HCT116 (cell line): Measurements from ENCODE around the gene HAGH. TPM values are rescaled to one million over a fixed set of nuclear protein-coding genes. Genes with fewer than 3 reads are reported as not detected.

Experiments
- ATAC-seq: fragments of 200-7000 bp; cut with Tn5 transposase; 2 replicates; pipeline ENCODE4 v1.9.1; 2020; ENCODE audit warnings: mild to moderate bottlenecking, moderate library complexity
- BruUV-seq: library from RNA; stranded (reverse); fragments of 400-500 nt; replicated peaks from 2 replicates; lab custom pipeline; 2021; lab: Mats Ljungman, UMichigan
- CTCF ChIA-PET: fragments of 300-600 bp; sonication (Branson Sonifier 250); formaldehyde crosslinking; loops from one replicate; lab custom pipeline; 2021; ENCODE audit warnings: antibody characterized with exemption; lab: Charles Lee
- POLR2A ChIA-PET: fragments of 300-600, 350-600 bp; sonication (Branson Sonifier 250); formaldehyde crosslinking; loops from one replicate; lab custom pipeline; 2021; ENCODE audit warnings: antibody characterized with exemption; lab: Charles Lee
- RAD21 ChIA-PET, 2 experiments: fragments of 300-600 bp; sonication (Branson Sonifier 250); formaldehyde crosslinking; loops; one replicate each; lab custom pipeline; 2023; ENCODE audit warnings: low total read pairs in 2 of 2; ENCODE audit not compliant: uncharacterized antibody in 2 of 2, unreplicated experiment in 2 of 2, low non-redundant PET in 1 of 2; lab: Charles Lee
- DNase-seq: peaks from one replicate; pipeline ENCODE4 v3.0.0-alpha.2; 2010; ENCODE audit warnings: low read depth, low spot score
- H2AFZ ChIP-seq: fragments of 200-600 bp; shearing (Covaris generic), sonication (generic); 2 replicates; pipeline ENCODE4 v1.6.1; 2017; ENCODE audit warnings: low read depth, mixed run types, mixed read lengths, antibody characterized with exemption, low read length; ENCODE audit not compliant: poor library complexity, severe bottlenecking
- H3K27ac ChIP-seq: 2 replicates; pipeline ENCODE4 v1.5.1; 2012; ENCODE audit warnings: low read depth, low read length
- H3K27me3 ChIP-seq: fragments of 200-600 bp; sonication (generic); 2 replicates; pipeline ENCODE4 v1.6.1; 2016; ENCODE audit warnings: mixed run types, low read length, mixed read lengths; ENCODE audit not compliant: insufficient read depth
- H3K36me3 ChIP-seq, 2 experiments: fragments of 200-500 bp in 1 of 2; fragments of 200-600 bp in 1 of 2; sonication (Bioruptor generic) in 1 of 2; sonication (generic) in 1 of 2; 2 replicates each; pipeline versions ENCODE4 v1.5.1 to v1.6.1; 2014 to 2016; ENCODE audit warnings: low read length in 2 of 2, inconsistent platforms in 1 of 2, mixed read lengths in 1 of 2, mixed run types in 1 of 2; ENCODE audit not compliant: insufficient read depth in 2 of 2, control insufficient read depth in 1 of 2
- H3K4me1 ChIP-seq, 2 experiments: fragments of 200-600 bp in 1 of 2; sonication (generic) in 1 of 2; 2 replicates each; pipeline versions ENCODE4 v1.5.1 to v1.6.1; 2012 to 2017; ENCODE audit warnings: low read length in 2 of 2, inconsistent platforms in 1 of 2, mild to moderate bottlenecking in 1 of 2, mixed read lengths in 1 of 2, mixed run types in 1 of 2, moderate library complexity in 1 of 2; ENCODE audit not compliant: insufficient read depth in 2 of 2, control insufficient read depth in 1 of 2
- H3K4me2 ChIP-seq: fragments of 200-600 bp; sonication (generic); 2 replicates; pipeline ENCODE4 v1.6.1; 2017; ENCODE audit warnings: mixed run types, low read length, mixed read lengths
- H3K4me3 ChIP-seq, 2 experiments: fragments of 200-600 bp in 1 of 2; sonication (generic) in 1 of 2; replicated peaks in 1 of 2; 2 replicates each; pipeline ENCODE4 v1.5.1; 2011 to 2016; ENCODE audit warnings: low read length in 2 of 2, control low read depth in 1 of 2, low read depth in 1 of 2, mild to moderate bottlenecking in 1 of 2, mixed read lengths in 1 of 2, mixed run types in 1 of 2
- H3K79me2 ChIP-seq: fragments of 200-600 bp; sonication (generic); 2 replicates; pipeline ENCODE4 v1.6.1; 2017; ENCODE audit warnings: mild to moderate bottlenecking, mixed run types, low read length, moderate library complexity, mixed read lengths; ENCODE audit not compliant: insufficient read depth
- H3K9ac ChIP-seq: fragments of 200-600 bp; sonication (generic); 2 replicates; pipeline ENCODE4 v1.6.1; 2016; ENCODE audit warnings: low read length, mixed read lengths
- H3K9me2 ChIP-seq: fragments of 200-600 bp; sonication (generic), shearing (Covaris generic); 2 replicates; pipeline ENCODE4 v1.6.1; 2017; ENCODE audit warnings: mixed run types, mild to moderate bottlenecking, moderate library complexity; ENCODE audit not compliant: insufficient read depth
- H3K9me3 ChIP-seq, 2 experiments: fragments of 200-500 bp in 1 of 2; fragments of 200-600 bp in 1 of 2; sonication (Bioruptor generic) in 1 of 2; sonication (generic) in 1 of 2; 2 replicates each; pipeline ENCODE4 v1.6.1; 2014 to 2017; ENCODE audit warnings: low read length in 2 of 2, mixed read lengths in 2 of 2, inconsistent platforms in 1 of 2, low read depth in 1 of 2, mild to moderate bottlenecking in 1 of 2, mixed run types in 1 of 2, moderate library complexity in 1 of 2; ENCODE audit not compliant: control insufficient read depth in 1 of 2, insufficient read depth in 1 of 2
- H4K20me1 ChIP-seq: fragments of 200-600 bp; sonication (generic), shearing (Covaris generic); 2 replicates; pipeline ENCODE4 v1.6.1; 2017; ENCODE audit warnings: mixed run types, mild to moderate bottlenecking, moderate library complexity; ENCODE audit not compliant: insufficient read depth
- ATF3 ChIP-seq: IDR thresholded peaks from 2 replicates; pipeline ENCODE4 v1.6.1; 2012
- CBX3 ChIP-seq: IDR thresholded peaks from 2 replicates; pipeline ENCODE4 v1.6.1; 2012; ENCODE audit warnings: low read depth
- CTCF ChIP-seq, 3 experiments: fragments of 200-600 bp in 1 of 3; sonication (generic) in 1 of 3; IDR thresholded peaks in 2 of 3; conservative IDR thresholded peaks in 1 of 3; 2 replicates each; pipeline ENCODE4 v1.5.1; 2012 to 2017; ENCODE audit warnings: low read depth in 2 of 3, low read length in 2 of 3, antibody characterized with exemption in 1 of 3, borderline replicate concordance in 1 of 3, control low read depth in 1 of 3, mild to moderate bottlenecking in 1 of 3, mixed read lengths in 1 of 3, mixed run types in 1 of 3, moderate library complexity in 1 of 3; ENCODE audit not compliant: insufficient read depth in 1 of 3
- EGR1 ChIP-seq: IDR thresholded peaks from 2 replicates; pipeline ENCODE4 v1.6.1; 2012; ENCODE audit warnings: low read depth
- EZH2 ChIP-seq: fragments of 200-600 bp; sonication (generic); IDR thresholded peaks from 2 replicates; pipeline ENCODE4 v1.6.1; 2017; ENCODE audit warnings: antibody characterized with exemption, mixed run types
- EZH2phosphoT487 ChIP-seq: fragments of 200-600 bp; IDR thresholded peaks from 2 replicates; pipeline ENCODE4 v1.6.1; 2018; ENCODE audit warnings: antibody characterized with exemption, borderline replicate concordance
- FOSL1 ChIP-seq: IDR thresholded peaks from 2 replicates; pipeline ENCODE4 v1.6.1; 2012; ENCODE audit warnings: low read depth
- MAX ChIP-seq: IDR thresholded peaks from 2 replicates; pipeline ENCODE4 v1.6.1; 2012
- POLR2A ChIP-seq: IDR thresholded peaks from 2 replicates; pipeline ENCODE4 v1.7.0; 2011; ENCODE audit warnings: borderline replicate concordance; ENCODE audit not compliant: insufficient read depth, insufficient read length; ENCODE audit errors: extremely low read depth
- POLR2AphosphoS5 ChIP-seq: IDR thresholded peaks from 2 replicates; pipeline ENCODE4 v1.6.1; 2011; ENCODE audit warnings: mild to moderate bottlenecking, low read depth, low read length, moderate library complexity
- RAD21 ChIP-seq: IDR thresholded peaks from 2 replicates; pipeline ENCODE4 v1.6.1; 2012; ENCODE audit warnings: low read depth, mild to moderate bottlenecking
- REST ChIP-seq: IDR thresholded peaks from 2 replicates; pipeline ENCODE4 v1.6.1; 2012; ENCODE audit warnings: low read depth
- SIN3A ChIP-seq: IDR thresholded peaks from 2 replicates; pipeline ENCODE4 v1.6.1; 2012; ENCODE audit warnings: low read depth
- SRF ChIP-seq: IDR thresholded peaks from 2 replicates; pipeline ENCODE4 v1.6.1; 2012; ENCODE audit warnings: low read depth
- TCF7L2 ChIP-seq: IDR thresholded peaks from 2 replicates; pipeline ENCODE4 v1.7.0; 2011; ENCODE audit warnings: borderline replicate concordance, inconsistent platforms; ENCODE audit not compliant: insufficient read depth, insufficient read length; ENCODE audit errors: extremely low read depth
- ZFX ChIP-seq: fragments of 450-650 bp; IDR thresholded peaks from 2 replicates; pipeline ENCODE4 v1.6.1; 2017
- intact Hi-C: fragments of 100-400 bp; cut with micrococcal nuclease; formaldehyde crosslinking; loops from 2 replicates; pipeline ENCODE4 v1.10.0; 2022
- total RNA-seq: library from RNA; stranded (reverse); gene quantifications from one replicate; pipeline ENCODE4 v1.2.1, GENCODE V29; 2021; ENCODE audit not compliant: unreplicated experiment

Gene HAGH
- total RNA-seq, 1 experiment from 2014 or later: 39.1 TPM

GRCh38 chr16:1784977-1785845, 41.4 kb downstream of the HAGH start:
- BruUV-seq: TSS peak; percentile 9
- RAD21 ChIA-PET: no interaction called here
- peaks cover 0 to 5% of the 10 kb centered on the region in 2 experiments; a peak in 2 of 4 replicates for H3K36me3 ChIP-seq
- intact Hi-C loops: no loop called here
- no peak overlapping the region for H3K4me2 ChIP-seq
- peaks cover 0 to 22% of the 10 kb centered on the region in 2 experiments; a peak in 3 of 4 replicates for H3K4me1 ChIP-seq
- H2AFZ ChIP-seq: no peak overlapping the region
- POLR2A ChIA-PET: no interaction called here
- H3K9me3 ChIP-seq: no peaks in the 10 kb centered on the region
- ATAC-seq (no peak), DNase-seq (no peak)
- H3K79me2 ChIP-seq: peaks cover 53% of the 10 kb centered on the region
- CTCF ChIA-PET: no interaction called here
- no peak for TF ChIP-seq ATF3
- TF ChIP-seq EZH2: no peak
- TF ChIP-seq CTCF (IDR thresholded peaks at IDR 0.05 in 2 of 3, conservative IDR thresholded peaks at IDR 0.05 in 1 of 3; ENCODE audit: borderline replicate concordance in 1 of 3, insufficient read depth in 1 of 3, low read depth in 2 of 3, low read length in 2 of 3): no peak
- no peak for TF ChIP-seq POLR2A
- TF ChIP-seq ZFX: no peak
- no peak for TF ChIP-seq SRF
- no peak for TF ChIP-seq POLR2AphosphoS5
- no peak for TF ChIP-seq MAX
- no peak for TF ChIP-seq SIN3A
- TF ChIP-seq EZH2phosphoT487: no peak
- TF ChIP-seq RAD21: no peak
- no peak for TF ChIP-seq TCF7L2
- no peak for TF ChIP-seq REST
- TF ChIP-seq EGR1: no peak
- no peak for TF ChIP-seq CBX3
- no peak for TF ChIP-seq FOSL1
- no peaks in the 10 kb centered on the region for H3K27me3 ChIP-seq
- no peaks in the 10 kb centered on the region for H3K9me2 ChIP-seq
- H4K20me1 ChIP-seq: no peaks in the 10 kb centered on the region
- H3K9ac ChIP-seq: no peak overlapping the region
- H3K27ac ChIP-seq: no peak overlapping the region
- no peak overlapping the region for H3K4me3 ChIP-seq
